ENCODE measurements around the gene TMEM63A. TPM values are rescaled to one million over a fixed set of nuclear protein-coding genes. Genes with fewer than 3 reads are reported as not detected.

The TMEM63A gene
- total RNA-seq, 1 experiment from 2014 or later: 31.4 TPM

GRCh38 chr1:225868631-225869330 is 13.4 kb downstream of the TMEM63A start:
- H3K36me3 ChIP-seq (ENCODE audit: control insufficient read depth, insufficient read depth, low read length): 0 out of 2 replicates have a peak, but pooled peaks cover 2% of the 10 kb centered on the region
- intact Hi-C loops (cut with micrococcal nuclease; ENCODE audit: unreplicated experiment): no loop called here
- no TSS peak for BruUV-seq (replicated peaks)
- no peak overlapping the region for H3K4me3 ChIP-seq (ENCODE audit: low read depth in 2 of 2, low read length in 2 of 2)
- CTCF ChIA-PET: no interaction called here
- peaks cover 14% of the 10 kb centered on the region for H3K4me1 ChIP-seq (ENCODE audit: control insufficient read depth, insufficient read depth, low read length)
- H3K9me3 ChIP-seq (ENCODE audit: control insufficient read depth, insufficient read depth, low read depth, low read length): no peaks in the 10 kb centered on the region
- no peak for ATAC-seq
- H3K27ac ChIP-seq (ENCODE audit: low read length): no peak overlapping the region
- POLR2A ChIA-PET: no interaction called here
- H3K27me3 ChIP-seq (ENCODE audit: control insufficient read depth, insufficient read depth, low read length): no peaks in the 10 kb centered on the region
- DNase-seq (ENCODE audit: low read depth, low spot score): no peak
- in situ Hi-C loops (cut with HindIII; ENCODE audit: low pct_unique_long_range_greater_than_20kb, low sequenced_read_pairs): no loop called here
- no peak for TF ChIP-seq REST (IDR thresholded peaks at IDR 0.05; ENCODE audit: insufficient read depth in 1 of 2, low read depth in 2 of 2, low read length in 1 of 2)
- no peak for TF ChIP-seq CTCF (IDR thresholded peaks at IDR 0.05)
- no peak for TF ChIP-seq TCF7L2 (IDR thresholded peaks at IDR 0.05; ENCODE audit: low read depth, low read length)

- 0 out of 2 replicates have a peak, but pooled peaks cover 2% of the 10 kb centered on the region for H3K36me3 ChIP-seq (ENCODE audit: control insufficient read depth, insufficient read depth, low read length)
- POLR2A ChIA-PET: no interaction called here
- H3K27me3 ChIP-seq (ENCODE audit: control insufficient read depth, insufficient read depth, low read length): no peaks in the 10 kb centered on the region
- H3K9me3 ChIP-seq (ENCODE audit: control insufficient read depth, insufficient read depth, low read depth, low read length): no peaks in the 10 kb centered on the region
- no peak overlapping the region for H3K27ac ChIP-seq (ENCODE audit: low read length)
- H3K4me3 ChIP-seq (ENCODE audit: low read depth in 2 of 2, low read length in 2 of 2): no peak overlapping the region
- intact Hi-C loops (cut with micrococcal nuclease; ENCODE audit: unreplicated experiment): no loop called here
- in situ Hi-C loops (cut with HindIII; ENCODE audit: low pct_unique_long_range_greater_than_20kb, low sequenced_read_pairs): no loop called here
- DNase-seq (ENCODE audit: low read depth, low spot score): no peak
- ATAC-seq: no peak
- H3K4me1 ChIP-seq (ENCODE audit: control insufficient read depth, insufficient read depth, low read length): peaks cover 12% of the 10 kb centered on the region
- BruUV-seq (replicated peaks): no TSS peak
- CTCF ChIA-PET: no interaction called here
- TF ChIP-seq SIN3A (IDR thresholded peaks at IDR 0.05; ENCODE audit: borderline replicate concordance, insufficient read depth, low read depth, low read length) (no peak), REST (IDR thresholded peaks at IDR 0.05; ENCODE audit: insufficient read depth in 1 of 2, low read depth in 2 of 2, low read length in 1 of 2) (no peak), TCF7L2 (IDR thresholded peaks at IDR 0.05; ENCODE audit: low read depth, low read length) (no peak), POLR2AphosphoS5 (IDR thresholded peaks at IDR 0.05; ENCODE audit: low read depth, low read length) (no peak), CTCF (IDR thresholded peaks at IDR 0.05) (no peak)
These were observed 15.2 kb downstream of the TMEM63A start for GRCh38 chr1:225866981-225867380.

All from Panc1 (cell line).